GM18868 (cell line): ENCODE measurements around the gene MAST4.

ENCODE experiments used
- ATAC-seq: cut with Tn5 transposase; IDR thresholded peaks from one replicate; pipeline ENCODE4 v1.9.1; 2021; ENCODE audit warnings: mild to moderate bottlenecking, moderate library complexity; ENCODE audit not compliant: unreplicated experiment

Gene MAST4

GRCh38 chr5:66982056-66982387 is 385.8 kb downstream of the MAST4 start:
- ATAC-seq = no peak

GRCh38 chr5:66982470-66982869 is 386.3 kb downstream of the MAST4 start:
- no peak for ATAC-seq

- no peak for ATAC-seq
These were observed 389.2 kb downstream of the MAST4 start for GRCh38 chr5:66985417-66985816.

GRCh38 chr5:66986009-66986408 is 389.8 kb downstream of the MAST4 start:
- no peak for ATAC-seq

- ATAC-seq = no peak
These were observed 390.3 kb downstream of the MAST4 start for GRCh38 chr5:66986534-66986933.

- no peak for ATAC-seq
These were observed 390.9 kb downstream of the MAST4 start for GRCh38 chr5:66987126-66987525.

- no peak for ATAC-seq
These were observed 391.3 kb downstream of the MAST4 start for GRCh38 chr5:66987540-66987939.

- peak; percentile 80 for ATAC-seq
These were observed 392.0 kb downstream of the MAST4 start for GRCh38 chr5:66987949-66988838.

GRCh38 chr5:66989286-66989685 is 393.1 kb downstream of the MAST4 start:
- no peak for ATAC-seq

GRCh38 chr5:66989781-66990180 is 393.6 kb downstream of the MAST4 start:
- ATAC-seq = no peak

GRCh38 chr5:66991746-66992145 is 395.6 kb downstream of the MAST4 start:
- ATAC-seq = no peak

- no peak for ATAC-seq
These were observed 396.4 kb downstream of the MAST4 start for GRCh38 chr5:66992547-66992946.

- no peak for ATAC-seq
These were observed 397.3 kb downstream of the MAST4 start for GRCh38 chr5:66993448-66993847.

- no peak for ATAC-seq
These were observed 397.7 kb downstream of the MAST4 start for GRCh38 chr5:66993882-66994281.

- no peak for ATAC-seq
These were observed 398.6 kb downstream of the MAST4 start for GRCh38 chr5:66994790-66995189.

- ATAC-seq = no peak
These were observed 404.7 kb downstream of the MAST4 start for GRCh38 chr5:67000794-67001475.

- ATAC-seq = no peak
These were observed 406.9 kb downstream of the MAST4 start for GRCh38 chr5:67002832-67003684.

GRCh38 chr5:67003685-67003934 is 407.4 kb downstream of the MAST4 start:
- peak; percentile 14 for ATAC-seq

GRCh38 chr5:67003935-67004729 is 407.9 kb downstream of the MAST4 start:
- ATAC-seq = peak; percentile 70

GRCh38 chr5:67004730-67005350 is 408.6 kb downstream of the MAST4 start:
- ATAC-seq = no peak
